Measurements from ENCODE around the gene OR52A1. TPM values are rescaled to one million over a fixed set of nuclear protein-coding genes. Genes with fewer than 3 reads are reported as not detected.

Gene OR52A1
- total and polyA plus RNA-seq, 9 of the 15 experiments (the other 6 are each of a cell fraction or from before 2014, with no cell fraction given): under 0.01 to 0.33 (median 0.13) TPM; not detected in 3

GRCh38 chr11:5151713-5152153, 2.8 kb downstream of the OR52A1 start (continued):
- TF ChIP-seq CHD7 (IDR thresholded peaks at IDR 0.05; ENCODE audit: low read depth, low read length) (no peak), OTX1 (CRISPR knock-in tag; IDR thresholded peaks at IDR 0.05) (no peak), EGR1 (conservative IDR thresholded peaks at IDR 0.05) (peak; percentile 35; the same call in 1 of the 2 replicates), RBM34 (IDR thresholded peaks at IDR 0.05; ENCODE audit: borderline replicate concordance, insufficient read depth, low read length) (no peak), HCFC1 (IDR thresholded peaks at IDR 0.05; ENCODE audit: low read depth, low read length) (no peak), FOXP4 (CRISPR knock-in tag; IDR thresholded peaks at IDR 0.05; ENCODE audit: borderline replicate concordance) (no peak), RAD21 (CRISPR knock-in tag; conservative IDR thresholded peaks at IDR 0.05 in 1 of 2, IDR thresholded peaks at IDR 0.05 in 1 of 2) (no peak), SP1 (CRISPR knock-in tag; IDR thresholded peaks at IDR 0.05) (no peak), GTF3C2 (IDR thresholded peaks at IDR 0.05; ENCODE audit: borderline replicate concordance, extremely low read depth, insufficient read length) (no peak)
